ENCODE data around the gene CBX8. TPM values are rescaled to one million over a fixed set of nuclear protein-coding genes. Genes with fewer than 3 reads are reported as not detected.

Gene CBX8
- total and polyA plus RNA-seq, 2 of the 13 experiments (the other 11 are each of a cell fraction or from before 2014, with no cell fraction given): 0.34 to 12.6 TPM

GRCh38 chr17:79836972-79837887 lies 40.4 kb upstream of the CBX8 start (continued):
- TF ChIP-seq CSRNP2 (CRISPR knock-in tag; conservative IDR thresholded peaks at IDR 0.05; ENCODE audit: low read depth) (no peak), NFE2 (CRISPR knock-in tag; IDR thresholded peaks at IDR 0.05) (no peak), ZNF276 (CRISPR knock-in tag; IDR thresholded peaks at IDR 0.05; ENCODE audit: low read depth) (no peak), ZNF564 (CRISPR knock-in tag; IDR thresholded peaks at IDR 0.05) (no peak), ATF6 (CRISPR knock-in tag; conservative IDR thresholded peaks at IDR 0.05) (no peak), POLR2AphosphoS2 (IDR thresholded peaks at IDR 0.05; ENCODE audit: low read depth, low read length) (no peak), ELK4 (CRISPR knock-in tag; IDR thresholded peaks at IDR 0.05; ENCODE audit: borderline replicate concordance) (no peak), SRSF9 (IDR thresholded peaks at IDR 0.05; ENCODE audit: borderline replicate concordance, insufficient read depth, low read depth, low read length, poor library complexity, severe bottlenecking) (no peak), ZUFSP (CRISPR knock-in tag; IDR thresholded peaks at IDR 0.05; ENCODE audit: borderline replicate concordance) (no peak), ZNF333 (CRISPR knock-in tag; IDR thresholded peaks at IDR 0.05; ENCODE audit: borderline replicate concordance) (no peak; the same call in 1 of the 2 replicates), SATB2 (CRISPR knock-in tag; IDR thresholded peaks at IDR 0.05) (no peak), TRIM22 (IDR thresholded peaks at IDR 0.05) (no peak), TBX2 (CRISPR knock-in tag; IDR thresholded peaks at IDR 0.05; ENCODE audit: borderline replicate concordance) (peak; percentile 66), ZZZ3 (CRISPR knock-in tag; IDR thresholded peaks at IDR 0.05; ENCODE audit: borderline replicate concordance) (no peak), ZNF788 (CRISPR knock-in tag; IDR thresholded peaks at IDR 0.05; ENCODE audit: borderline replicate concordance) (peak; percentile 58; the same call in 1 of the 2 replicates), DNMT1 (CRISPR knock-in tag; IDR thresholded peaks at IDR 0.05) (no peak), RNF2 (conservative IDR thresholded peaks at IDR 0.05; ENCODE audit: low read depth) (no peak), ZNF501 (CRISPR knock-in tag; IDR thresholded peaks at IDR 0.05) (peak; percentile 62; the same call in 1 of the 2 replicates)

Measured in HepG2 (cell line).